Activated T-cell treated with anti-CD3 and anti-CD28 coated beads for 24 hours (primary cell): ENCODE measurements around the gene ZNF304.

ENCODE experiments used
- DNase-seq: peaks from one replicate; pipeline ENCODE4 v3.0.0-alpha.2; 2020; ENCODE audit warnings: low read depth

Gene ZNF304

DNA sequence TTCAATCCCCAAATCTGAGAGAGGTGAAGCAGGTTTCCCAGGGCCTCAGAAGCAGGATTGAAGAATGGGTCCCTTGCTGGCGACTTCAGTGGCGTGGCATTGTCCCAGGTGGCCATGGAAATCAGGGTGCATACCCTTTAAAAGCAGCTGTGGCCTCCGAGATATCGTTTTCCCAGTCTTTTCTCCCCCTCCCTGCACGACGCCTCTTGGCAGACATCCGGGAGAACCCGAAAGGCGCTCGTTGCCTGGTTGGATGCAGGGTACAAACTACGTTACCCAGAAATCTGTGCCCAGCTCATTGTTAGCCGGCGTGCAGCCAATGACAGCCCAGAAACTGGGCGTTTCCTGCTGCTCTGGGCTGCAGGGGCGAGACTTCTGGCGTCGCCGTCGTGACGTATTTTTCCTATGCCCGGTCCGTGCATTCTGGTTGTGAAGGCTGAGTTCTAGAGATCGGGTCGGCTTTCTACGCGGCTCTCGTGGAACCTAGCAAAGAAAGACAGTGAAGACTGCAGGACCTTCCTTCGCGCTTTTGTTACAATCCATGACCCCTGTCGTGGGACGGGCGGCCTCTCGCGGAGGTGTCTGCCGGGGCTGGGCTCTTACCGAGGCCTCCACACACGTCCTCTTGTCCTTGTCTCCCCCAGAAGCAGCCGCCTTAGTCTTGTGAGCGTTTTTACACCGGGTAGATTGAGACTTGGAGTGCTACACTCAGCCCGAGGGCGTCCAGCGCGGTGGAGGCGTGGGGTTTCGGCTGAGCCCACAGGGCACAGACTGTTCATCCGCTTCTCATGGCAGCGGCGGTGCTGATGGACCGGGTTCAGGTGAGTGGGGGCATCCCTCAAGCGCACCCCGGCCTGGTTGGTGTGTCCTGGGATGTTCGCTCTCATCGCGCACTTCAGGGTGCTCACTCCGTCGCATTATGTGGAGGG lies at the start of gene ZNF304:
Gene ZNF304, plus strand, starts transcription at position 395 of the 929 bp plus-strand sequence. Its CDS starts 394 bp downstream, at position 789.
- DNase-seq = peak; percentile 79

GRCh38 chr19:57302020-57302465 lies 49.0 kb upstream of the ZNF304 start:
- DNase-seq = no peak

GRCh38 chr19:57302727-57303401 lies 48.2 kb upstream of the ZNF304 start:
- DNase-seq = no peak

- DNase-seq = no peak
Measured at GRCh38 chr19:57305056-57305455, 46.0 kb upstream of the ZNF304 start.

DNA sequence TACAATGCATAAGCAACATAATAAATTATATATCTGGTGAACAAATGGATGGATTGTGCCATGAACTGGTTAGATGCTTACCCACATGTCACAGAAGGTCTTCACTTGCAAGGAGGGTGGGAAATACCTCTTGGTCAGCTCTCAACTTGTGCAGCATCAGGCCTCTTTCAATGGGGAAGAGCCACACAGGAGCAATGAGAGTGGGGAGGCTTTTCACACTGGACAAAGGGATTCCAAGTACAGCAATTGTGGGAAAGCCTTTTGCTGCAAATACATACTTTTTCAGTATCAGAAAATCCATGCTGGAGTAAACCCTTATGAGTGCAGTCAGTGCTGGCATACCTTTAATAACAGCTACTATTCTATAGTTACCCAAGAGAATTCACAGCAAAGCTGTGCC lies 42.6 kb upstream of the ZNF304 start:
- no peak for DNase-seq

GRCh38 chr19:57310792-57311191 lies 40.3 kb upstream of the ZNF304 start:
- no peak for DNase-seq

DNA sequence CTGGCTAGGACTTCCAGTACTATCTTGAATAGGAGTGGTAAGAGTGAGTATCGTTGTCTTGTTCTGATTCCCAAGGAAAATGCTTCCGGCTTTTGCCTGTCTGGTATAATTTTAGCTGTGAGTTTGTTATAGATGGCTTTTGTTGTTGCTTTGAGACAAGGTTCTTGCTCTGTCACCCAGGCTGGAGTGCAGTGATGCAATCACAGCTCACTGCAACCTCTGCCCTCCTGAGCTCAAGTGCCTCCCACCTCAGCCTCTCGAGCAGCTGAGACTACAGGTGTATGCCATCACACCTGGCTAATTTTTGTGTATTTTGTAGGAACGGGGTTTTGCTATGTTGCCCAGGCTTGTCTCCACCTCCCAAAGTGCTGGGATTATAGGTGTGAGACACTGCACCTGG lies 36.9 kb upstream of the ZNF304 start:
- no peak for DNase-seq

DNA sequence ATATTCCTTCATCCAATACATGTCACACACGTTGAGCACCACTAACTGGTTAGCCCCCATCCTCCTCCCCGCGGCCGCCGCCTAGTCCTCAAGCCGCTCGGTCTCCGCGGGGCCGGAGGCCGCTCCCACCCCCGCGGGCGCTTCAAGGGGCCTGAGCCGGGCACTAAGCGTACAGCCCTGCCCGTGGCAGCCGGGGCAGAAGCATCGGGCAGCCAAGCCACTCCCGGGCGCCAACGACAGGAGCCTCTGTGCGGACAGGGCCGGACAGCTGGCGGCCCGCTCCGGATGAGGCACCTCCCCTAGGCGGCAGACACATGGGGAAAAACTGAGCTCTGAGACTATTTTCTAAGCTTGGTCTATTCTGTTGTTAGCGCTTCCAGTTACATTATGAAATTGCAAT lies 33.6 kb upstream of the ZNF304 start:
- DNase-seq = no peak

DNA sequence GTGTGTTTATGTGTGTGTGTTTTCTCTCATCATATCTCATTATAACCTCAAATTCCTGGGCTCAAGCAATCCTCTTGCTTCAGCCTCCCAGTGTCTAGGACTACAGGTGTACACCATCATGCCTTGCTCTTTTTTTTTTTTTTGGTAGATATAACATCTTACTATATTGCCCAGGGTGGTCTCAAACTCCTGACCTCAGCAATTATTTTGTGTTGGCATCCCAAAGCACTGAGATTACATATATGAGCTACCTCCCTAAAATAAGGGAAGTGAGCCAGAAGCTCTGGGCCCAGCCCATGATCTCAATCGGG lies 31.2 kb upstream of the ZNF304 start:
- no peak for DNase-seq

- DNase-seq = peak; percentile 88
Measured at GRCh38 chr19:57320180-57321084, 30.6 kb upstream of the ZNF304 start, which contains the start of gene ZNF543. TSS of gene ZNF543 (plus strand) at chr19:57320472. CDS start at chr19:57320854, 382 bp downstream.

GRCh38 chr19:57321116-57321515 lies 30.0 kb upstream of the ZNF304 start:
- no peak for DNase-seq

DNA sequence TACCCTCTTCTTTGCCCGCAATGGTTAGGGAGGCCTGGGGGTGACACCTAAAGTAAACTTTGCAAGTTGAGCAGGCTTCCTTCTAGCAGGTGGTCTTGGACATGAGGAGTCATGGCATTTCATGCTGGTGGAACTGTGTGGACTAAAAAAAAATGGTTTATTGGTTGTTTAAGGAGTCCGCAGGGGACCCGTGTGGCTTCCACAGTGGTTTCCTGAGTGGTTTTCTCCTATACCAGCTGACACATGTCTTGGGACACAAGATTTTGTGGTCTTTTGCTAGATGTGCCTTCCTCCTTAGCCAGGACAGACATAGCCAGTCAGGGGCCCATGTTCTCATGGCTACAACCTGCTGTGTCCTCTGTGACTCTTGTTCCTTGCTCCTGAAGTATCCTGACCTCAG lies 29.3 kb upstream of the ZNF304 start:
- DNase-seq = no peak

DNA sequence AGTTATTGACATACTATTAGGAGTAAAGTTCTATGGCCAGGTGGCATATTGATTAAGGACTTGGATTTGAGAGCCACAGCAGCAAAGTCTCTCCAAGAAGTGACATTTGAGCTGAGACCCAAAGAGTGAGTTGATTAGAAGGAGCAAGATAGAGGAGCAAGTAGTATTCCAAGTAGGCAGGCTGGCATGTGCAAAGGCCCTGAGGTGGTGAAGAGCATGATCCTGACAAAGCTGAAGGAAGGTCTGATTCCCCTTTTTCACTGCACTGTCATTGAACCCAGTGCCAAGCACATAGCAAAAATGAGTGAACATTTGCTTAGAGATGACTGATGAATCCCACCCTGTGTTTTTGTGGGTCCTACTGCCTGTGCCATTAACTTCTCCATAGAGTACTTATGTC lies 26.1 kb upstream of the ZNF304 start:
- DNase-seq = no peak

GRCh38 chr19:57327993-57328392 lies 23.1 kb upstream of the ZNF304 start:
- no peak for DNase-seq

DNA sequence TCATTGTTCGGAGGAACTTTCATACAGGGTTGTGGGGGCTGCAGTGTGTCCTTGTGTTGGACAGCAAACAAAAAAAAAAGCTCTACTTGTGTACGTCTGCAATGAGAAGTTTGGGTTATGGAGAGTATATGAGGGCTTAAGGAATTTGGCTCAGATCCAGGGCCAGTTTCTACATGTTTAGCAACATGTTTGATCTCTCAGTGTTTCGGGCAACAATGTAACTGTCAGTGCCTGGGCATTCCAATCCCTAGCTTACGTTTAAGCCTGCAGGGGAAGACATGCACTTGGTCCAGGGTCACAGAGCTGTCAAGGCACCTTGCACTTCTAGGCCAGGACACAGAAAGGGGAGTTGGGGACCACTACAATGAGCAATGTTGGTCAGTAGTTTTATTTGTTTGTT lies 16.9 kb upstream of the ZNF304 start:
- no peak for DNase-seq

DNA sequence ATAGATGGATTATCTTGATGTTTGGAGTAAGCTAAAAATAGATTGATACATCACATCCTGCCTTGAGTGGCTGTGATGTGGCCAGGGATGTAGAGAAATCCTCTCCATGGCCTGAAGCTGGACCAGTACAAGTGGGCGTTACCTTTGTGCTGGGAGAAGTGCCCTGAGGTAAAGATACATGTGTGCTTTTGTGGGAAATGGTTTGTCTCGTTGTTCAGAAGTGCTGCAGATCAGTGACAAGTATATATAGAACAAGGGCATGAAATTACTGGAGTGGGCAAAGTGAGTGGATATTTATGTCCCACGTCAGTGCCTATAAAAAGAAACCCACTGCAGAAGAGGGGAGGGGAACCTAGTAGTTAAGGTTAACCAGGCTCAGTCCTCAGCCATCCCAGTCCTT lies 12.2 kb upstream of the ZNF304 start:
- no peak for DNase-seq

DNA sequence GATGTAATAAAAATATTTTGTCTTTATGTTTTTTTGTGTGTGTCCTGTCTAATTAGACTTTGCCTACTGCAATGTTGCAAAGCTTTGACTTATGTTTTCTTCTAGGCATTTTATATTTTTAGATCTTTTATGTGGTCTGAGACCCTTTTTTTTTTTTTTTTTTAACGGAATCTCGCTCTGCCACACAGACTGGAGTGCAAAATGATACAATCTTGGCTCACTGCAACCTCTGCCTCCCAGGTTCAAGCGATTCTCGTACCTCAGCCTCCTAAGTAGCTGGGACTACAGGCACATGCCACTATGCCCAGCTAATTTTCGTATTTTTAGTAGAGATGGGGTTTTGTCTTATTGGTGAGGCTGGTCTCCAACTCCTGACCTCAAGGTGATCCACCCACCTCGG lies 8.5 kb upstream of the ZNF304 start:
- DNase-seq = no peak

DNA sequence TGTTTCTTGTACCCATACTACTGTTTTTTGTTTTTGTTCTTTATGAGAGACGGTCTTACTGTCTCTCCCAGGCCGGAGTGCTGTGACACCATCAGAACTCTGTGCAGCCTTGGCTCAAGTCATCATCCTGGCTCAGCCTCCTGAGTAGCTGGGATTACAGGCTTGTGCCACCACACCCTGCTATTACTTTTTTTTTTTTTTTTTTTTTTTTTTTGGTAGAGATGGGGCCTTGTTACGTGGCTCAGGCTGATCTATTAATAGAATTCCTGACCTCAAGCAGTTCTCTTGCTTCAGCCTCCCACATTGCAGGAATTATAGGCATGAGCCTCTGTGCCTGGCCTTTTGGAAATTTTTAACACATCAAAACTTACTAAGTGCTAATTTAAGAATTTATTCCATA lies 2.9 kb upstream of the ZNF304 start:
- no peak for DNase-seq

DNA sequence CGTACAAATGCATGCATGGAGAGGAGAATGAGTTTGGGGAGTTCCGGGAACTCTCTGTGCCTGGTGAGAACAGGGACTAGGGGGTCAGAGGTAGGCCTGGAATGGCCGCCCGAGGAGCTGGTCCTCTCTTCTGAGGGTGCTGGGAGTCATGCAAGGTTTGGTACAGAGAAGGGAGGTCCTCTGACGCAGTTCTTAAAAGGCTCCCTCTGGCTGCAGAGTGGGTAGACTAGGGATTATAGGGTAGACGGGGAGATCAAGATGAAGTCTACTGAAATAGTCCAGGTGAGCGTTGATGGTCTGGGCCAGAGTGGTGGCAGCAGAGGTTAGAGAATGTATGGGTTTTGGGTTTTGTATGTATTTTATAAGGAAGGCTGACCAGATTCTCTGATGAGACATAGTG lies 796 bp downstream of the ZNF304 start:
- no peak for DNase-seq

- DNase-seq = no peak
Measured at GRCh38 chr19:57355916-57356315, 4.8 kb downstream of the ZNF304 start.

GRCh38 chr19:57357406-57357805 lies 6.3 kb downstream of the ZNF304 start:
- no peak for DNase-seq

GRCh38 chr19:57359300-57359699 lies 8.2 kb downstream of the ZNF304 start:
- DNase-seq = no peak
